COLO668 (cell line): ENCODE data around the gene IL37.
"Not testable (repeated sequence)": the region's sequence is repeated elsewhere in the genome, so short reads cannot be mapped to it uniquely, and the experiment has no call there.

ENCODE experiments used
- DNase-seq: peaks from one replicate; lab custom pipeline; 2025; ENCODE audit not compliant: unreplicated experiment; lab: John Stamatoyannopoulos, UW

The IL37 gene

GRCh38 chr2:112921982-112922381, 11.0 kb downstream of the IL37 start:
- no peak for DNase-seq

DNA sequence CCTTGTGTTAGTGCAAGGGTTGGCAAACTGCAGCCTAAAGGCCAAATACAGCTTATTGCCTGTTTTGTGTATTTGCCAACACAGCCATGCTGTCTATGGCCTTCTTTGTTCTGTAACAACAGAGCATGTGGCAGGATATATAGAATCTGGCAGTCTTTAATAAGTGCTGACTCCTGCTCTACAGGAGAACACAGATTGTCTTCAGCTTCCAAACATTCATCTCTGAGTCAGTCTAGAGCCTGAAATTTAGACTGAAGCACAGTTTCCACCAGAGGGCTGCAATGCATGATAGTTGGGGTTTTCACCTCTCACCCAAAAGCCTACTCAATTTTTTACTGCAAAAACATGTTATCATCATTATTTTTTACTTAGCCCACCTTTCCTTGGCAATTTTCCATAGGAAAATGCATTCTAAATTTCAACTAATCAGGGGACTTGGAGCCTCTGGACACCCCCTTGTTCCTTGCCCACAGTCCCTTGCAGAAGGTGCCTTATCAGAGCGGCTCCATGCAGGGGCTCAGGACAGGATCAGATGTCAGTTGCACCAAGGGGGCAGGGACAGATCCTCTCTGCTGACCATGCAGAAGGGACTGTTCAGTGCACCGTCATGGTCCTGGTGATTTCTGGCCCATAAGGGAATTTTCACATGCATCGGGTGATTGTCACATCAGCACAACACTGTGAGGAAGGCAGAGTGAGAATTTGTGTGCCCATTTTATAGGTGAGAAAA, 12.4 kb downstream of the IL37 start:
- DNase-seq = no peak

- no peak for DNase-seq
Observed at GRCh38 chr2:112923967-112924338, 13.0 kb downstream of the IL37 start.

- DNase-seq = no peak
Observed at GRCh38 chr2:112924360-112924759, 13.4 kb downstream of the IL37 start.

DNA sequence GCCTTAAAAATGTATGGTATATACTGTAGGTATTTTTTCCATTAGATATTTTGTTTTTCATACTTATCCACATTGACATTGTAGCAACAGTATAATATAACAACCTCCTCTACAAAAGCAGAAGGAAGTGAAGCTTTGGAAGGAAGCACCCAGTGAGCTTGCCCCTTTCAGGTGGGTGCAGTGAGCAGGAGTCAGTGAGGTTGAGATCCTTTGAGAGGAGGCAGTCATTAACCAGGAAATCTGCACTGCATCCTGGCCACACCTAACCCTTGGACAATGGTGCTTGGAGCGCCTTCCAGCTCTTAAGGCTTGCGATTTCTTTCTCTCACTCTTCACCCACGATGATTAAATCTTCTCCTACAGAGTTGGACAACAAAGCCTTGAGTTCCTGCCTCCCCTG, 13.9 kb downstream of the IL37 start:
- no peak for DNase-seq

GRCh38 chr2:112926707-112927106, 15.7 kb downstream of the IL37 start:
- no peak for DNase-seq

DNA sequence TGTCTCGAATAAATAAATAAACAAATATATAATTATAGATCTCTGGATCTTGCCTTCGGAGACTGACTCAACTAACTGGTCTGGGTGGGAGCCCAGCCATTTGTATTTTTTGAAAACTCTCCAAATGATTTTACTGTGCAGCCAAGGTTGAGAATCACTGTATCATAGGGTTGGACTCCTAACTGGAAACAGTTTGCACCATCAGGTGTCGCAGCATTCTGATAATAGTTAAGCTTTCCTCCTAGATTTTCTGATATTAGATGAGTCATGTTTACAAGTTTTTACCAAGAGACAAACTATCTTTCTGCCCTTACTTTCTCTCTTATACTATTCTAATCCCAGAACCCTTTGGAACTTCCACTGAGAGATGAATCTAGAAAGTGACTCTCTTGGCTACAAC, 16.8 kb downstream of the IL37 start:
- no peak for DNase-seq

DNA sequence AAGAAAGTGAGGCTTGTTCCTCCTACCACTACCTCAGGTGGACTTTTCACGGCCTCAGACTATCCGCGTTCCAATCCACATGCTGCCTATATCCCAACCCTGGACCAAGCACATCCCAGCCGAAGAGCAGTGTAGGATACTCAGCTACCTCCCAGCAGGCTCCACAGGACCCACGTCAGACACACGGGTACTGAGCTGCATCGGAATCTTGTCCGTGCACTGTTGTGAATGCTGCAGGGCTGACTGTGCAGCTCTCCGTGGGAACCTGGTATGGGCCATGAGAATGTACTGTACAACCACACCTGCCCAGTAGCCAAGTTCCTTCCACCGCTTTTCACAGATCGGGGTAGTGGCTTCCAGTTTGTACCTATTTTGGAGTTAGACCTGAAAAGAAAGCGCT, 22.3 kb downstream of the IL37 start:
- DNase-seq = no peak

DNA sequence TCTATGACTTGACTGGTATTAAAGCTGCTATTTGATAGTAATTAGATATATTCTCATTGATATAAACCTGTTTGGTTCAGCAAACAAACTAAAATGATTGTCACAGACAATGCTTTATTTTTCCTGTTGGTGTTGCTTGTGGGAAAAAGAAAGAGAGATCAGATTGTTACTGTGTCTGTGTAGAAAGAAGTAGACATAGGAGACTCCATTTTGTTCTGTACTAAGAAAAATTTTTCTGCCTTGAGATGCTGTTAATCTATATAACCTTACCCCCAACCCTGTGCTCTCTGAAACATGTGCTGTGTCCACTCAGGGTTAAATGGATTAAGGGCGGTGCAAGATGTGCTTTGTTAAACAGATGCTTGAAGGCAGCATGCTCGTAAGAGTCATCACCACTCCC, 23.2 kb downstream of the IL37 start:
- DNase-seq = not testable (repeated sequence)

DNA sequence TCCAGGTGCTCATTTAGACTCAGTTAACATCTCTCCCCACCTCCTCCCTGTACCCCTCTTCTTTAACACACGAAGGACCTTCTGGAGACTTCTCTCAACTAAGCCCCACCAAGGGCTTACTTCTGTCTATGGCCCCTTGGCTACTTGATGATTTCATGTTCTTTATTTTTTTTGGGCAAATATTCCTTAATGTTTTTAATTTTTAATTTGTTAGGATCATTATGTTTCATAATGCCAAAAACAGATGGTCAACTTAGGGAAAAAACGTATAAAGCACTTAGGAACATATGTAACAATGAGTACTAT, 25.9 kb downstream of the IL37 start:
- no peak for DNase-seq

DNA sequence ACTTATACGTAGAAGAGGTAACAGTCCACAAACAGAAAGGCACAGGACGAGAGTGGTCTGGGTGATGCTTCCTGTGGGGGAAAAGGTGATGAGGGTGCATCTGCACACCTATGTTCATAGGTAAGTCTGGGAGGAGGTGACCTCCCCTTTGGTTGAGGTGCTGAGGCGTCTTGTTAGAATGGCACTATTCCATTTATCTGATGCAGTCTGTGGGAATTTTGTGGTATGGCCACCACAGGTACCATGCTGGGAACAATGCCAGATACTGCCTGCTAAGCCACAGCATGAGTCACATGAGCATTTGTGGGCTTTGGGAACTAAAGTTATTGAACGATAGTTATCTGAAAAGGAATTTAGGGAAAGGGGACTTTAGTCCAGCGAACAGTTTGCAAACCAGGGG, 27.9 kb downstream of the IL37 start:
- no peak for DNase-seq

- no peak for DNase-seq
Observed at GRCh38 chr2:112939425-112939824, 28.5 kb downstream of the IL37 start.

DNA sequence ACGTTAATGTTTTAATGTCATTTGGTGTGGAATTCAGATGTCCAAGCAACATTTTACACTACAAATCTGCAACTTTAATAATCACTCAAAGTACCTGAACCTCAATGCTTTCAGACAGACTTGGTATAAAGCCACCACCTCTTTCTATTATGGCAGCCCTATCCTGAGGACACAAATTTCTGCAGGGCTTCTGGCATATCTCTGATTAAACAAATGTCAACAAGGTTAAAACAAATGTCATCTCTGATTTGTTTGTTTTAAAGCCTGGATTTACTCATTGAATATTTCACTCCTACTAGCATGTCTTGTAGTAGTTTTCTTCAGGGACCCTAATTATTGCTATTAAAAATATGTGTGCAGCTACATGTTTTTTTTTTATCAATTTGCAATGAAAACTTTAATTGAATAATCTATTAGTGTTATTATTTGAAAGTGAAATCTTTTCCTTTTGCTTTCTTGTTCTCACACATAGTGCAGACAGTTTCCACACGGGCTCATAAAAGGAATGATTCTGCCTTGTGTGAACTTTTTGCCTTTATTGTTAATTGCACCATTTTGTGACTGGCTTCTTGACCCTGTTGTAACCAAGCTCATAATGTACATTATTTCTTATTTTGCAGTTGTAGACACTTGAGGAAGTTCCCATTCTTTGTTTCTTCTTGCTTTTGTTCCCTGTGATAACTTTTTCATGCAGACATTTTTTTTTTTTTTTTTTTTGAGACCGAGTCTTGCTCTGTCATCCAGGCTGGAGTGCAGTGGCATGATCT, 30.1 kb downstream of the IL37 start:
- no peak for DNase-seq

GRCh38 chr2:112941753-112942653, 31.0 kb downstream of the IL37 start:
- peak; percentile 63 for DNase-seq

DNA sequence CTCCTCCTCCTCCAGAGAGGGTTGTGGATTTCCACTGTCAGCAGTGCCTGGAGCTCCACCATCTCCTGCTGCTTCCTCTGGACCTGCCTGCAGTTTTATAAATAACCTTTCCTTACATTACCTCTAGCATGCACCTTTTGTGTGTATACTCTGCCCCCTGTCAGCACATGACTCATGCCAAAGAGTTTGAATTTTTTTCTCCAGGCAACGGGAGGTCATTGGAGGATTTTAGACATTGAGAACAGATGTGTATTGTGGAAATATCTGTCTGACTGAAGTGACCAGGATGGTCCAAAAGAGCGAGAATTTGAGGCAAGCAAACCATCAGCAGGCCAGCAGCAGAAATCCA, 31.7 kb downstream of the IL37 start:
- no peak for DNase-seq

DNA sequence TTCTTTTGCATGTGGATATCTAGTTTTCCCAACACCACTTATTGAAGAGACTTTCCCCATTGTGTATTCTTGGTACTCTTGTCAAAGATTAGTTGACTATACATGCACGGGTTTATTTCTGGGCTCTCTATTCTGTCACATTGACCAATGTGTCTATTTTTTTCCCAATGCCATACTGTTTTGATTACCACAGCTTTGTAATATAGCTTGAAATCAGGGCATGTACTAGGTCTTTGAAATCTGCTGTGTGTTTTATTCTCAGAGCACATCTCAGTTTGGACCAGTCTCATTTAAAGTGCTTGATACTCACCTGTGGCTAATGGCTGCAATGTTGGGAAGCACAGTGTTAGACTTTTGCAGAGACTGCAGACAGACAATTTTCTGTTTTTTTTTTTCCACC, 34.0 kb downstream of the IL37 start:
- DNase-seq = no peak

- DNase-seq = no peak
Observed at GRCh38 chr2:112946086-112946485, 35.1 kb downstream of the IL37 start.

GRCh38 chr2:112947374-112947773, 36.4 kb downstream of the IL37 start:
- no peak for DNase-seq

DNA sequence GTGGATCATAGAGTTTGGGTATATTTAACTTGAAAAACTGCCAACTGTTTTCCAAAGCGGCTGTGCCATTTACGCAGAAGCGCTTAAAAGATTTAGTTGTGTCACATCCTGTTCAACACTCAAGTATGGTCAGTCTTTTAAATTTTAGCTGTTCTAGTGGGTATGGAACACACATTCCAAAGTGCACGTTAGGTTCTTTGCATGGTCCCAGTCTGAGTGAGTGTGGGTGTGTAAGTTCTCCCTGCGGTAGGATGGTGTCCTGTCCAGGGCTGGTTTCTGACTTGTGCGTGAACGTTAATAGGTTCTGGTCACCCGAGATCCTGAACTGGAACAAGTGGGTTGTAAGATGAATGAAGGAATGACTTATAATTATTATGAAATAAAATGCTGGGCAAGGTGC, 38.5 kb downstream of the IL37 start:
- DNase-seq = no peak

DNA sequence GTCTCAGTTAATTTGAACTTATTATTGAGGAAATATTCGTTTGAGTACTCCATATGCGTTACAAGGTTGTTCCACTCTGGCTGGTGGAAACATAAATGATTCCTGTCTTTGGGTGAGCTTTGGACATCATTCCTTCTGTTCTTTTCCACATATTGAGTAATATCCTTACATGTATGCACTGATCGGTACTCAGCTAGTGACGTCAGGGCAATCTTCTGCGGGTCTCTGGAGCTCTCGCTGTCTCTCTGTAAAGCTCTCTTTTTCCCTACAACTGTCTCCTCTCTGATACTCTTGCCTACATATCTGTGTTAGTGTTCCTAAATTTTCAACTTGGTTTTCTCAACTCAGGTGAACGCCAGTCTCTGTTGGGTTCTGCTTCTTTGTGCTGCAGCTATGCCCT, 43.4 kb downstream of the IL37 start:
- no peak for DNase-seq

GRCh38 chr2:112957511-112957910, 46.5 kb downstream of the IL37 start:
- no peak for DNase-seq
